RWPE1 (cell line): Measurements from ENCODE around the gene SEPTIN8.

Source experiments
- CTCF ChIA-PET: fragments of 350-600 bp; sonication (Branson Sonifier 250); formaldehyde crosslinking; extraction: SDS; loops from one replicate; lab custom pipeline; 2021; lab: Yijun Ruan, JAX
- POLR2A ChIA-PET: fragments of 400-600 bp; formaldehyde crosslinking; extraction: SDS; loops from one replicate; lab custom pipeline; 2020; ENCODE audit warnings: antibody characterized with exemption; ENCODE audit not compliant: low non-redundant PET; lab: Yijun Ruan, JAX
- DNase-seq: peaks from one replicate; pipeline ENCODE4 v3.0.0; 2012; ENCODE audit warnings: low spot score
- H3K27ac ChIP-seq: fragments of 450-650 bp; 2 replicates; pipeline ENCODE4 v1.5.1; 2017
- CTCF ChIP-seq: fragments of 450-650 bp; conservative IDR thresholded peaks from 2 replicates; pipeline ENCODE4 v1.5.1; 2017; ENCODE audit warnings: low read depth, mild to moderate bottlenecking

The SEPTIN8 gene

GRCh38 chr5:132787076-132787475 is 10.0 kb upstream of the SEPTIN8 start:
- POLR2A ChIA-PET: no interaction called here

GRCh38 chr5:132785864-132786263 is 8.8 kb upstream of the SEPTIN8 start:
- no peak overlapping the region for H3K27ac ChIP-seq
- ChIA-PET POLR2A (no interaction called here), CTCF (no interaction called here)
- TF ChIP-seq CTCF: no peak
- no peak for DNase-seq

More at GRCh38 chr5:132787076-132787475, 10.0 kb upstream of the SEPTIN8 start:
- no peak for TF ChIP-seq CTCF
- CTCF ChIA-PET: interaction anchor here (0.7 kb wide), 1 partner anchor 260 kb away, joined by 3 read pairs; no protein-coding TSS in a partner anchor
- H3K27ac ChIP-seq: no peak overlapping the region
- DNase-seq: no peak

- CTCF ChIA-PET: interaction anchor here (0.6 to 1.1 kb wide), 3 partner anchors 29 to 65 kb away, joined by 3 to 4 read pairs (median 4); no protein-coding TSS in a partner anchor
- no peak for TF ChIP-seq CTCF
- POLR2A ChIA-PET: no interaction called here
- DNase-seq: no peak
- no peak overlapping the region for H3K27ac ChIP-seq
These were observed 8.3 kb upstream of the SEPTIN8 start for GRCh38 chr5:132785365-132785764.

GRCh38 chr5:132782101-132782500 is 5.1 kb upstream of the SEPTIN8 start:
- no peak for TF ChIP-seq CTCF
- POLR2A ChIA-PET: no interaction called here
- H3K27ac ChIP-seq: no peak overlapping the region
- CTCF ChIA-PET: interaction anchor here (0.7 kb wide), 1 partner anchor 821 kb away, joined by 4 read pairs; no protein-coding TSS in a partner anchor
- DNase-seq: peak; percentile 57

- no peak for DNase-seq
- H3K27ac ChIP-seq: no peak overlapping the region
- no peak for TF ChIP-seq CTCF
- CTCF ChIA-PET: interaction anchor here (0.7 kb wide), 1 partner anchor 66 kb away, joined by 3 read pairs; no protein-coding TSS in a partner anchor
- POLR2A ChIA-PET: interaction anchor here (0.6 kb wide), 1 partner anchor 13 kb away, joined by 3 read pairs; no protein-coding TSS in a partner anchor
These were observed 4.0 kb upstream of the SEPTIN8 start for GRCh38 chr5:132781029-132781428.

GRCh38 chr5:132780577-132780976 is 3.5 kb upstream of the SEPTIN8 start:
- H3K27ac ChIP-seq: no peak overlapping the region
- CTCF ChIA-PET: no interaction called here
- POLR2A ChIA-PET: no interaction called here
- TF ChIP-seq CTCF: no peak
- no peak for DNase-seq
